Fibroblast of pulmonary artery (primary cell): Measurements from ENCODE around the gene TXNRD2.

Source experiments
- DNase-seq: peaks from one replicate; pipeline ENCODE4 v3.0.0-alpha.2; 2010; ENCODE audit warnings: low read depth
- H3K4me3 ChIP-seq: replicated peaks from 2 replicates; pipeline ENCODE4 v1.5.1; 2011; ENCODE audit warnings: low read depth, mild to moderate bottlenecking, control low read depth, low read length, moderate library complexity
- TF ChIP-seq, protein P1 (sequence below): IDR thresholded peaks from 2 replicates; pipeline ENCODE4 v1.5.1; 2011; ENCODE audit warnings: mild to moderate bottlenecking, control low read depth, low read length, inconsistent platforms; ENCODE audit errors: missing control alignments

The TXNRD2 gene

GRCh38 chr22:19903031-19903430 lies 38.6 kb downstream of the TXNRD2 start:
- DNase-seq = no peak
- TF ChIP-seq, protein P1, sequence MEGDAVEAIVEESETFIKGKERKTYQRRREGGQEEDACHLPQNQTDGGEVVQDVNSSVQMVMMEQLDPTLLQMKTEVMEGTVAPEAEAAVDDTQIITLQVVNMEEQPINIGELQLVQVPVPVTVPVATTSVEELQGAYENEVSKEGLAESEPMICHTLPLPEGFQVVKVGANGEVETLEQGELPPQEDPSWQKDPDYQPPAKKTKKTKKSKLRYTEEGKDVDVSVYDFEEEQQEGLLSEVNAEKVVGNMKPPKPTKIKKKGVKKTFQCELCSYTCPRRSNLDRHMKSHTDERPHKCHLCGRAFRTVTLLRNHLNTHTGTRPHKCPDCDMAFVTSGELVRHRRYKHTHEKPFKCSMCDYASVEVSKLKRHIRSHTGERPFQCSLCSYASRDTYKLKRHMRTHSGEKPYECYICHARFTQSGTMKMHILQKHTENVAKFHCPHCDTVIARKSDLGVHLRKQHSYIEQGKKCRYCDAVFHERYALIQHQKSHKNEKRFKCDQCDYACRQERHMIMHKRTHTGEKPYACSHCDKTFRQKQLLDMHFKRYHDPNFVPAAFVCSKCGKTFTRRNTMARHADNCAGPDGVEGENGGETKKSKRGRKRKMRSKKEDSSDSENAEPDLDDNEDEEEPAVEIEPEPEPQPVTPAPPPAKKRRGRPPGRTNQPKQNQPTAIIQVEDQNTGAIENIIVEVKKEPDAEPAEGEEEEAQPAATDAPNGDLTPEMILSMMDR = no peak
- no peak overlapping the region for H3K4me3 ChIP-seq

DNA sequence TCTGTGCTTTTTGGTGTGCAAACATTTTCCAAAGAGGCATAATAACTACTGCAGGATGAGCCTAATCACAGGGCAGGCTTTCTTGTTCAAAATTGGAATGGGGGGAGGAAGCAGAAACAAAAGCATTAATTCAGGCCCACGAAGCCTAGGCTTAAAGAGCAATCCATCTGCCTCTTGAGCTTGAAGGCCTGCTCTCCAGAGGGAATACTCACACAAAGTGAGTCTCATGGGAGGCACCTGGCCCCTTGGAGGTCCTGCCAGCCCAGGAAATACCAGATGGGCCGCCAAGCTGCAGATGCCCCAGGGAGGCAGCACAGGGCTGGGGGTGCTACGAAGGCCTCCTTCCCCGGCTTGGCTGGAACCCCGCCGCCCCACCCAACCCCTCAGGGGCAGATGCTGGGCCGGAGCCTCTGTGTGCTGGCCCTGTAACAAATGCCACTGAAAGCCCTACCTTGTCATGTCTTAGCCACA lies 39.3 kb downstream of the TXNRD2 start:
- TF ChIP-seq, protein P1 = no peak
- no peak overlapping the region for H3K4me3 ChIP-seq
- DNase-seq = no peak

DNA sequence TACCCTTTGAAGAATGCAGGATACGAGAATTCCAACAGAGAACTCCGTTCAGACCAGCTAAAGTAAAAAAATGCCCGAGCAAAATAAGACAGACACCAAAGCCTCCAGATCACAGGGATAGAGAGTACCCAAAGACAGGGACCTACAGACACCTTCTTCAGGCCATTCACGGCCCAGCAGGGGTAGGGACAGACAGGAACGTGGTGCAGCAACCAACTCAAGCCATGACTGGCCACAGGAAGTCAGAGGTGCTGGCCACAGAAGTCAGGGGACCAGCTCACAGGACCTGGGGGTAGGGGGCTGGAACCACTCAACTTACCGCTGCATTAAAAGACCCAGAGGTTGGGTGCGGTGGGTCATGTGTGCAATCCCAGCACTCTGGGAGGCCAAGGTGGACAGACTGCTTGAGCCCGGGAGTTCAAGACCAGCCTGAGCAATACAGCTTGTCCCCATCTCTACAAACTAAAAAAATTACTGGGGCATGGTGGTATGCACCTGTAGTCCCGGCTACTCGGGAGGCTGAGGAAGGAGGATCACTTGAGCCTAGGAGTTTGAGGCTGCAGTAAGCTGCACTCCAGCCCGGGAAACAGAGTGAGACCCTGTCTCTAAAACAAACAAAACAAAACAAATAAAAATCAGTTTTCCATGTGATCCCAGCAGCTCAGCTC lies 39.9 kb downstream of the TXNRD2 start:
- no peak overlapping the region for H3K4me3 ChIP-seq
- DNase-seq = no peak
- TF ChIP-seq, protein P1 = no peak

DNA sequence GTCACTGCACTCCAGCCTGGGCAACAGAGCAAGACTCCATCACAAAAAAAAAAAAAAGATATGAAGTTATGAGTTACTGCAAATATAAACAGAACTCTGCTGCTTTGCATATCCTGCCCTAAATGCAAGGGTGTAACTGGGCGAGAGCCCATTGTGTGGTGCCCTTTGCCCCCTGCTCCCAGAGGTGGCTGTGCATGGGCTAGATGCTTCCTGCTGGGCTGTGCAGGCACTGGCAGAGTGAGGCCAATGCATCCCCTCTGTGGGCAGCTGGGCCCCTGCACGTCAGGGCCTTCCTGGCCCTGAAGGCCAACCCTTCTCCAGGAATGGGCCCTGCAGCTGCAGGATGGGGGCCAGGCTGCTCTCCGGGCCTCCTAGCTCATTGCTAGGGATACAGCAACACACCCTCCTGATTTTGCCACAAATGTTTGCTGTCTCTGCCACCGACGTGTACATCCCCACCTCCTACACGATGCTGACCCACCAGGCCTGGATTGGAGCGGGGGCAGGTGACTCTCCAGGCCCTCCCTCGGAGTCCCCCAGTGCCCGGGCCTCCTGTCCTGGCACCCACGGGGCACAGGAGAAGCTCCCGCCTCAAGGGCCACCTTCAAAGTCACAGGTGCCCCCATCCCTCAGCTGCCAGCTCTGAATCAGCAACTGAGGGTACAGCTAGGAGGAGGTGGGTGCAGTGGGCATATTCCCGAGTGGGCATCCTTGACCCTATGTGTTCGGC lies 40.7 kb downstream of the TXNRD2 start:
- H3K4me3 ChIP-seq = no peak overlapping the region
- TF ChIP-seq, protein P1 = no peak

DNA sequence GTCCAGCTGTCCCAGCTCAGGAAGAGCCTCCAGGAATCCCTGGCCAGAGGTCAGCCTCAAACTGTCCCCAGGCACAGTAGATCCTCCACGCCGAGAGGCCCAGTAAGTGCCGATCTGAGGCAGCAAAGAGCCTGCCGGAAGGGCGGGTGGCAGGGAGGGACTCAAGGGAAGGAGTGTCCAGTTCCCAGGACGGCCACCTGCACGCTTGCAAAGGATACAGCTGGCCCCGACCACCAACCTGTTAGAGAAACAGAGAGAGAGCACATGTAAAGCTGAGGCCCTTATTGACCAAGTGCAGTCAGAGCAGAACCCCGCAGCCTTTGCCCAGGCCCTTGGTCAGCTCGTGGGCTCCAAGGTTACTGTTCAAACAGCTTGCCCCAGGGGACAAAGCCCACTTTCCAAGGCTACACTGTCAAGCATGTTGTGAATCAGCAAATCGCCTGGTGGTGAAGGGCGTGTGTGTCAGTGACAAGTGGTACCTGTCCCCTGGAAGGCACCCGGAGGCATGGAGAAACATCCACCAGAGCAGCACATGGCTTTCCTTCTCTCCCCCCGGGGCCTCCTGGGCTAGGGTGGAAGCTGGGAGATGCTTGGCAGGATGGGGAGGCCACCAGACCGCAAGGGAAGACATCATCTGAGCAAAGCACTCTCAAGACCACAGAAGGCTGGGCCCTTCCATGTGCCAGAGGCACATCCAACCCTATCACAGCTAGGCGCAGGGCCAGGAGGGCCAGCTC lies 42.6 kb downstream of the TXNRD2 start:
- DNase-seq = no peak
- H3K4me3 ChIP-seq = no peak overlapping the region
- TF ChIP-seq, protein P1 = no peak

More for the DNA sequence above, 40.7 kb downstream of the TXNRD2 start:
- no peak for DNase-seq

DNA sequence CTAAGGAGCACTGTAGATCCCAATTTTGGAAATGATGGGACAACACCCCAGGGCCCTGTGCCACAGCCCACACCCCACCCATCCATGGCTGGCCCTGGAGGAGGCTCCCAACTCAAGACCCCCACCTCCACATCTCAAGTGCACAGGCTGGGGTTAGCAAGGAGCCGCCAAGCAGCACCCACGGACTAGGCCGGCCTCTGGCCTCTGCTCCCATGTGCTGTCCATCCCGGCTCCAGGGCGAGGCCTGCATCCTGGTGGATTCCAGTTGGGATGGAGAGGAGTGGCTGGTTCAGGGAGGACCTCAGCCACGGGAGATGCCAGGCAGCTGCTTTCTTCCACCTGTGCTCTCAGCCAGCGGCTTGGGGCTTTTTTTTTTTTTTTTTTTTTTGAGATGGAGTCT lies 43.5 kb downstream of the TXNRD2 start:
- H3K4me3 ChIP-seq = no peak overlapping the region
- TF ChIP-seq, protein P1 = no peak
- DNase-seq = no peak
